Measurements from ENCODE around the gene SACS. TPM values are rescaled to one million over a fixed set of nuclear protein-coding genes. Genes with fewer than 3 reads are reported as not detected.

Gene SACS
- total RNA-seq, 1 donor from 2014 or later: 87.9 TPM

DNA sequence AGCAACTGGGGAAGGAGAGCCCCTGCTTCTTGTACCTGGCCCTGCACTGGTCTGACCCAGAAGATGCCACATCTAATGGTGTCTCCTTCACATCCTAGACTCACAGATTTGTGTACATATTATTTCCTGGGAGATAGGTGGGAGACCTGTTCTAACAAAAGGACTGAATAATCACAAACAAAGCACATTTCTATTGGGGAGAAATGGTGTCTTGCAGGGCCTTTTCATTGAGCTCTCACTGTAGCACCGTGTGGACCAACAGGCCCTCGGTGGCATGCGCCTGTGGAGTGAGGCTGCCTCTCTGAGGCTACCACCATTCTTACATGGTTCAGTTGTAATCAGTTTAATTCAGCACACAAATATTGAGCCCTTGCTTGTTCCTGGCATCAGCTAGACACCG, 989 bp upstream of the SACS start:
- Mint-ChIP-seq H3K27me3 (ENCODE audit: low read depth) (no peaks in the 10 kb centered on the region), H3K9me3 (ENCODE audit: low read depth) (no peaks in the 10 kb centered on the region), H3K4me3 (ENCODE audit: unreplicated experiment) (no peak overlapping the region), H3K27ac (ENCODE audit: unreplicated experiment) (no peak overlapping the region), H3K36me3 (ENCODE audit: low read depth) (no peaks in the 10 kb centered on the region), H3K4me1 (ENCODE audit: low read depth) (peaks cover 34% of the 10 kb centered on the region)
- no peak for DNase-seq (ENCODE audit: low spot score)
- TF ChIP-seq, protein P1, sequence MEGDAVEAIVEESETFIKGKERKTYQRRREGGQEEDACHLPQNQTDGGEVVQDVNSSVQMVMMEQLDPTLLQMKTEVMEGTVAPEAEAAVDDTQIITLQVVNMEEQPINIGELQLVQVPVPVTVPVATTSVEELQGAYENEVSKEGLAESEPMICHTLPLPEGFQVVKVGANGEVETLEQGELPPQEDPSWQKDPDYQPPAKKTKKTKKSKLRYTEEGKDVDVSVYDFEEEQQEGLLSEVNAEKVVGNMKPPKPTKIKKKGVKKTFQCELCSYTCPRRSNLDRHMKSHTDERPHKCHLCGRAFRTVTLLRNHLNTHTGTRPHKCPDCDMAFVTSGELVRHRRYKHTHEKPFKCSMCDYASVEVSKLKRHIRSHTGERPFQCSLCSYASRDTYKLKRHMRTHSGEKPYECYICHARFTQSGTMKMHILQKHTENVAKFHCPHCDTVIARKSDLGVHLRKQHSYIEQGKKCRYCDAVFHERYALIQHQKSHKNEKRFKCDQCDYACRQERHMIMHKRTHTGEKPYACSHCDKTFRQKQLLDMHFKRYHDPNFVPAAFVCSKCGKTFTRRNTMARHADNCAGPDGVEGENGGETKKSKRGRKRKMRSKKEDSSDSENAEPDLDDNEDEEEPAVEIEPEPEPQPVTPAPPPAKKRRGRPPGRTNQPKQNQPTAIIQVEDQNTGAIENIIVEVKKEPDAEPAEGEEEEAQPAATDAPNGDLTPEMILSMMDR (IDR thresholded peaks at IDR 0.05): no peak

DNA sequence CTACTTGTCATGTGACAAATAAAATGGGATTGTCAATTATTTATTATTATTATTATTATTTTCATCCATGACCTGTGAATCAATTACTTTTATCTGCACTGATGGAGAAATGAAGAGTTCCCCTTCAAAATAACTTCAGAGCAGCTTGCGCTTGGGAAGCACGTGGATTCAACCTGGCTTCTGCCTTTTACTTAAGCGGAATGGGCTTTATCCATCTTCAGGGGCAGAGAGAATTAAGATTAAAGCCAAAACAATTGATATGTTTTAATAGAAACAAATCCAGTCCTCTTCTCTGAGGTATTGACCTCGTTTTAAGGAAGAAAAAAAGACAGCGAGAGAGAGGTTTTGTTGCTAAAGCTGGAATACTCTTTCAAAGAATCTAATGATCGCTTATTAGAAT, 876 bp downstream of the SACS start:
- H3K9me3 Mint-ChIP-seq (ENCODE audit: low read depth): no peaks in the 10 kb centered on the region
- no peaks in the 10 kb centered on the region for H3K36me3 Mint-ChIP-seq (ENCODE audit: low read depth)
- TF ChIP-seq, protein P1 (IDR thresholded peaks at IDR 0.05): no peak
- H3K27me3 Mint-ChIP-seq (ENCODE audit: low read depth): no peaks in the 10 kb centered on the region
- H3K27ac Mint-ChIP-seq (ENCODE audit: unreplicated experiment): no peak overlapping the region
- H3K4me1 Mint-ChIP-seq (ENCODE audit: low read depth): peaks cover 47% of the 10 kb centered on the region
- DNase-seq (ENCODE audit: low spot score): no peak
- H3K4me3 Mint-ChIP-seq (ENCODE audit: unreplicated experiment): peak overlapping the region; percentile 97

- Mint-ChIP-seq H3K4me1 (ENCODE audit: low read depth) (peaks cover 66% of the 10 kb centered on the region), H3K4me3 (ENCODE audit: unreplicated experiment) (peak overlapping the region; percentile 33)
- TF ChIP-seq, protein P1 (IDR thresholded peaks at IDR 0.05): no peak
These were observed 2.8 kb downstream of the SACS start for GRCh38 chr13:23430664-23431063.

GRCh38 chr13:23427881-23428528, 5.5 kb downstream of the SACS start:
- Mint-ChIP-seq H3K4me1 (ENCODE audit: low read depth) (peaks cover 59% of the 10 kb centered on the region), H3K36me3 (ENCODE audit: low read depth) (peaks cover 1% of the 10 kb centered on the region), H3K27me3 (ENCODE audit: low read depth) (no peaks in the 10 kb centered on the region), H3K27ac (ENCODE audit: unreplicated experiment) (peak overlapping the region; percentile 99), H3K9me3 (ENCODE audit: low read depth) (no peaks in the 10 kb centered on the region), H3K4me3 (ENCODE audit: unreplicated experiment) (peak overlapping the region; percentile 67)
- DNase-seq (ENCODE audit: low spot score): no peak
- TF ChIP-seq, protein P1 (IDR thresholded peaks at IDR 0.05): no peak

More at GRCh38 chr13:23430664-23431063, 2.8 kb downstream of the SACS start:
- no peaks in the 10 kb centered on the region for H3K27me3 Mint-ChIP-seq (ENCODE audit: low read depth)
- H3K27ac Mint-ChIP-seq (ENCODE audit: unreplicated experiment): no peak overlapping the region
- H3K36me3 Mint-ChIP-seq (ENCODE audit: low read depth): peaks cover 1% of the 10 kb centered on the region
- H3K9me3 Mint-ChIP-seq (ENCODE audit: low read depth): no peaks in the 10 kb centered on the region
- no peak for DNase-seq (ENCODE audit: low spot score)

DNA sequence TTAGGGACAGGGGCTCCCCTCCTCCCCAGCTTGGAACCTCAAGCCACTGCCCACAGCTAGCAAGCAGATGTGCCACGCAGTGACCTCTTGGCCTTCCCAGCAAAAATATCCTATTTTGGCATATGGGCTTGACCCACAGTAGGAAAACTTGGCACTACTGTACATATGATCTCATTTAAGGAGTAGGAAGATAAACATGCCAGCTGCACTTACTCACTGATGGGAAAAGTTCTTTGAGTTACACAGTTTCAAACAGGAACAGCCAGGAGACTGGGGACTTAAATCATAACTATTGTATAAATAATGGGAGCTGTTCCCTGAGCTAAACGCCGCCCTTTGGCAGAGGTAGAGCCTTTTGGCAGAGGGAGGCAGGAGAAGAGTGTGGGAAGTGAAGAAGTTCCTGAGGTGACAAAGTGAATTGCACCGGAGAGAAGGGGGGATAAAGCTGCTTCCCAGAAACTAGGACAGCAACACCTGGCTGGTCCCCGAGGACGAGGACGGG, 6.1 kb downstream of the SACS start:
- Mint-ChIP-seq H3K27ac (ENCODE audit: unreplicated experiment) (peak overlapping the region; percentile 99), H3K4me3 (ENCODE audit: unreplicated experiment) (peak overlapping the region; percentile 67)
- TF ChIP-seq, protein P1 (IDR thresholded peaks at IDR 0.05): no peak

More for the DNA sequence above, 6.1 kb downstream of the SACS start:
- no peak for DNase-seq (ENCODE audit: low spot score)
- H3K36me3 Mint-ChIP-seq (ENCODE audit: low read depth): peaks cover 1% of the 10 kb centered on the region
- H3K4me1 Mint-ChIP-seq (ENCODE audit: low read depth): peaks cover 55% of the 10 kb centered on the region
- H3K9me3 Mint-ChIP-seq (ENCODE audit: low read depth): no peaks in the 10 kb centered on the region
- no peaks in the 10 kb centered on the region for H3K27me3 Mint-ChIP-seq (ENCODE audit: low read depth)

All from chondrocyte (in vitro differentiated cells).